Type B pancreatic cell (in vitro differentiated cells): ENCODE results near the gene TNNT3. TPM values are rescaled to one million over a fixed set of nuclear protein-coding genes. Genes with fewer than 3 reads are reported as not detected.

Source experiments
- DNase-seq: peaks from one replicate; pipeline ENCODE4 v3.0.0; 2021; ENCODE audit warnings: mixed read lengths; ENCODE audit not compliant: unreplicated experiment; ENCODE audit errors: extremely low spot score
- H3K27ac Mint-ChIP-seq: 2 replicates; pipeline ENCODE4 v1.8.0; 2021; ENCODE audit warnings: mild to moderate bottlenecking, mixed read lengths
- H3K27me3 Mint-ChIP-seq: 2 replicates; pipeline ENCODE4 v1.8.0; 2021; ENCODE audit warnings: mixed read lengths
- H3K36me3 Mint-ChIP-seq: 2 replicates; pipeline ENCODE4 v1.8.0; 2021; ENCODE audit warnings: mixed read lengths
- H3K4me1 Mint-ChIP-seq: one replicate; pipeline ENCODE4 v1.8.0; 2021; ENCODE audit warnings: mixed read lengths; ENCODE audit not compliant: unreplicated experiment
- H3K4me3 Mint-ChIP-seq: 2 replicates; pipeline ENCODE4 v1.8.0; 2021; ENCODE audit warnings: mild to moderate bottlenecking, mixed read lengths
- H3K9me3 Mint-ChIP-seq: 2 replicates; pipeline ENCODE4 v1.8.0; 2021; ENCODE audit warnings: mixed read lengths
- total RNA-seq: library from RNA; stranded (reverse); gene quantifications from 2 replicates; pipeline ENCODE4 v1.2.1, GENCODE V29; 2021; ENCODE audit warnings: low replicate concordance
- TF ChIP-seq, protein P1 (sequence below): fragments of 200-600 bp; sonication (generic); conservative IDR thresholded peaks from 2 replicates; pipeline ENCODE4 v1.5.0; 2021; ENCODE audit warnings: antibody characterized with exemption, mild to moderate bottlenecking

The TNNT3 gene
- total RNA-seq, 1 donor from 2014 or later: 17.3 TPM

DNA sequence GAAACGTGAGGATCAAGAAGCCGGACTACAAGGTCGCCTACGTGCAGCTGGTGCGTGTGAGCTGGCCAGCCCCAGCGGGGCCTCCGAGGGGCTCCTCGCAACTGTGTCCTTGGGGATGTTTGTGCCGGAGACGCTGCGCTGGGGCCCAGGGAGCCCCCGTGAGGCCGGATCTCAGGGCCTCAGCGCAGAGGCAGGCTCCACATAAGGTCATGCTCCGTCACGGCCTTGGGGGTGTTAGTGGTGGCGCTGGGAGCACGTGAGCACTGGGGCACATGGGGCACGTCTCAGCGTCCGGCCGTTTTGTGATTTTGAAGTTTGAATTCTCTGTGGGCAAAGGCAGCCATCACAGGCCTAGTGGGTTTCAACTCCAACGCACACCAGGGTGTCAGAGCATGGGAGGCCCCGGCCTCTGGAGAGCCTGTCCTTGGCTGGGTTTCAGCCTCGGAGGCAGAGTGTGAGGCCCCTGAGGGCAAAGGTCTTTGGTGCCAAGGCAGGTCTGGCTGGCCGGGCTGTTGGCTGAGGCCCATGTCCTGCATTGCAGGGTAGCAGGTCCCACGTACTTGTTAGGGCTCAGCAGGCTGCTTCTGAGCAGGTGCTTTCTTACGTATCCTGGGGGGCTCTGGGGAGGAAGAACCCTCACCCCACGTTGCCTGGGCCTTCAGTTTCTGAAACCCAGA lies 33.4 kb downstream of the TNNT3 start:
- DNase-seq: no peak
- Mint-ChIP-seq H3K4me1 (no peaks in the 10 kb centered on the region), H3K9me3 (no peaks in the 10 kb centered on the region), H3K27me3 (no peaks in the 10 kb centered on the region), H3K4me3 (no peak overlapping the region), H3K27ac (no peak overlapping the region), H3K36me3 (no peaks in the 10 kb centered on the region)
- TF ChIP-seq, protein P1, sequence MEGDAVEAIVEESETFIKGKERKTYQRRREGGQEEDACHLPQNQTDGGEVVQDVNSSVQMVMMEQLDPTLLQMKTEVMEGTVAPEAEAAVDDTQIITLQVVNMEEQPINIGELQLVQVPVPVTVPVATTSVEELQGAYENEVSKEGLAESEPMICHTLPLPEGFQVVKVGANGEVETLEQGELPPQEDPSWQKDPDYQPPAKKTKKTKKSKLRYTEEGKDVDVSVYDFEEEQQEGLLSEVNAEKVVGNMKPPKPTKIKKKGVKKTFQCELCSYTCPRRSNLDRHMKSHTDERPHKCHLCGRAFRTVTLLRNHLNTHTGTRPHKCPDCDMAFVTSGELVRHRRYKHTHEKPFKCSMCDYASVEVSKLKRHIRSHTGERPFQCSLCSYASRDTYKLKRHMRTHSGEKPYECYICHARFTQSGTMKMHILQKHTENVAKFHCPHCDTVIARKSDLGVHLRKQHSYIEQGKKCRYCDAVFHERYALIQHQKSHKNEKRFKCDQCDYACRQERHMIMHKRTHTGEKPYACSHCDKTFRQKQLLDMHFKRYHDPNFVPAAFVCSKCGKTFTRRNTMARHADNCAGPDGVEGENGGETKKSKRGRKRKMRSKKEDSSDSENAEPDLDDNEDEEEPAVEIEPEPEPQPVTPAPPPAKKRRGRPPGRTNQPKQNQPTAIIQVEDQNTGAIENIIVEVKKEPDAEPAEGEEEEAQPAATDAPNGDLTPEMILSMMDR: no peak

DNA sequence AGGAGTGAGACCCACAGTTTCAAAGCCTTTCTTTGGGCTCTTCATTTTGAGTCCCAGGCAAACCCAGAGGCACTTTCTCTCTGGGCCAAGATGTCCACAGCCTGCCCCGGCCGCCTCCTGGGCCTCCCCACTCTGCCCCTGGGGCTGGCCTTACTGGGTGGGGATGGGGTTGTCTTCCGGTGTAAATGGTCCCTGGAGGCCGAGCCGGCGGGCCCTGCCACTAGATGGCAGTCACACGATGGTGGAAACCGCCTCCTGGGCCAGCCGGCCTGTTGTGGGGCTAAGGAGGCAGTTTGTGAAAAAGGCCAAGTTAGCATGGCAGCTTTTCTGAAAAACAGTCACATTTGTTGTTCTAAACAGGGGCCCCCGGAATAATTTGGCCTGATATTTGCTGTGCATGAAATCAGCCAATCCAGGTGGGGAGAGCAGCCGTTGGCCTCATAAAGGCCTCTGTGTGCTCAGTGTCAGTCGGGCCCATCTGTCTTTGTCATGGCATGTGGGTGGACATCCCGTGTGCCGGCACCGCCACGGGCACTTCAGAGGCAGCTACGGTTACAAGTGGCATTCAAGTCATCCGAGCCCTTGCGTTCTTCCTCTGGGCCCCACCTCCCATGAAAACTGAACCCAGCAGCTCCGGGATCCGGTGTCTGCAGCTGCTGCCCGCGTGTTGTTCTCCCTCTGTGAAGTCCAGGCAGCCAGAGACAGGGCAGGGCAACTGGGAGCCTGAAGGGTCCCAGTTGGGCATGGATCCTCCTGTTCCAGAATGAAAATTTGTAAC lies 34.2 kb downstream of the TNNT3 start:
- TF ChIP-seq, protein P1: no peak
- Mint-ChIP-seq H3K9me3 (no peaks in the 10 kb centered on the region), H3K27me3 (no peaks in the 10 kb centered on the region), H3K4me3 (no peak overlapping the region), H3K4me1 (no peaks in the 10 kb centered on the region), H3K36me3 (no peaks in the 10 kb centered on the region), H3K27ac (no peak overlapping the region)
- DNase-seq: no peak

DNA sequence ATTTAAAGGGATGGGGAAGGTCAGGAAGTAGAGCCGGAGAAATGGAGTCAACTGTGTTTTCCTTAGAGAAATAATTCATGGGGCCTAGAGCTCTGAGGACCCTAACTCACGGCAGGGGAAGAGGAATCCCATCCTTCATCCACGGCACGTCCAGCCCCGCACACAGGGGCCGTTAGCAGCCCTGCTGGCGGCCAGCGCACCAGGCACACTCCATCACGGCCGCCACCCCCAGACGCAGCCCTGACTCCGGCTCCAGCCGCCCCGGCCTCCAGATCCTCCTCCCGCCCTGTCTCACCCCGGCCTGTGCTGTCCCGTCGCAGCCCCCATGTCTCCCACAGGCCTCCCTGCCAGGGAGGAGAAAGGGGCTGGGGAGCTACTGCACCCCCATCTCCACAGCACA lies 38.9 kb downstream of the TNNT3 start:
- H3K27me3 Mint-ChIP-seq: no peaks in the 10 kb centered on the region
- H3K9me3 Mint-ChIP-seq: no peaks in the 10 kb centered on the region
- no peaks in the 10 kb centered on the region for H3K4me1 Mint-ChIP-seq
- H3K36me3 Mint-ChIP-seq: no peaks in the 10 kb centered on the region
- TF ChIP-seq, protein P1: no peak
- DNase-seq: no peak
- H3K4me3 Mint-ChIP-seq: no peak overlapping the region
- no peak overlapping the region for H3K27ac Mint-ChIP-seq

DNA sequence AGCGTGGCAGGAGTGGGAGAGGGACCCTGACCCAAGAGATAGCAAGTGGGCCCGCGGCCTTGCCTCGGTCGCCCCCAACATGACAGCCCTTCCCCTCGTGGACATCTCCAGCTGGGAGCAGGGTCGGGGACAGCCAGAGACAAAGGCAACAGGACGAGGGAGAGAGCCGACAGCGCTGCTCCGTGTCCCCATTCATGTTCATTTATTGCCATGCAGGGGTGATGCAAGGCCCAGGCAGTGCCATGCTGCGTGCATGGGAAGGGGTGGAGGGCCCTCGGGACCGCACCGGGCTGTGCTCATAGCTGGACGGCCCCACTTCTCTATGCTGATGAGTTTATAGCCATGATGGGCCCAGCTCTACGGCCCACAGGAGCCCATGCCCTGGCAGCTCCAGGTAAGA lies 40.3 kb downstream of the TNNT3 start:
- Mint-ChIP-seq H3K4me1 (no peaks in the 10 kb centered on the region), H3K9me3 (no peaks in the 10 kb centered on the region), H3K36me3 (no peaks in the 10 kb centered on the region), H3K27ac (no peak overlapping the region), H3K4me3 (no peak overlapping the region), H3K27me3 (no peaks in the 10 kb centered on the region)
- TF ChIP-seq, protein P1: no peak
- DNase-seq: no peak

DNA sequence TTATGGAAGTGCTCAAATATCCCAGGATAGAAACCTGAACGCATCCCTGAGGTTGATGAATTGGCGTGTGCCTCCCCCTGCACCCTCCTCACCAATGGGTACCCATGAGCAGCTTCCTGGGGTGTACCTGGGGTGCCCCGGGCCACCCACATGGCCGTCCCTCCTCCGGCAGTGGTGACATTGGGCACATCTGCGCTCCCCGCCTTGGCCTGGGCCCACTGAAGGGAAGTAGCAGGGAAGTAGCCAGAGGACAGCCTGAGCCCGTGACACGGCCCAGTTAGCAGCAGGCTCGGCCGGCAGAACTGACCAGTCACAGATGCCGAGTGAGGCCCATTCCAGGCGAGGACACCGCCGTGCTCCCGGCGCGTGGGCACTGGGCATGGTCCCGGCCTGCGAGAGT lies 44.4 kb downstream of the TNNT3 start:
- Mint-ChIP-seq H3K36me3 (no peaks in the 10 kb centered on the region), H3K9me3 (no peaks in the 10 kb centered on the region), H3K4me3 (no peak overlapping the region), H3K4me1 (no peaks in the 10 kb centered on the region), H3K27me3 (no peaks in the 10 kb centered on the region), H3K27ac (no peak overlapping the region)
- TF ChIP-seq, protein P1: no peak
- no peak for DNase-seq
